SK-N-SH (cell line): ENCODE results near the gene SMIM22. TPM values are rescaled to one million over a fixed set of nuclear protein-coding genes. Genes with fewer than 3 reads are reported as not detected.

Source experiments
- CTCF ChIA-PET: fragments of 300-600, 350-600 bp; formaldehyde crosslinking; extraction: SDS; loops from one replicate; lab custom pipeline; 2021; lab: Yijun Ruan, JAX
- POLR2A ChIA-PET: fragments of 350-600 bp; sonication (Branson Sonifier 250); formaldehyde crosslinking; extraction: SDS; loops from one replicate; lab custom pipeline; 2020; ENCODE audit warnings: antibody characterized with exemption, inconsistent platforms; lab: Yijun Ruan, JAX
- DNase-seq: peaks from one replicate; pipeline ENCODE4 v3.0.0; 2012
- H2AFZ ChIP-seq: fragments of 200-600 bp; sonication (generic); 2 replicates; pipeline ENCODE4 v1.8.1; 2016; ENCODE audit warnings: antibody characterized with exemption, mild to moderate bottlenecking, low read depth
- H3F3A ChIP-seq: fragments of 200-600 bp; sonication (generic); replicated peaks from 2 replicates; pipeline ENCODE3; 2016; ENCODE audit warnings: antibody characterized with exemption, mild to moderate bottlenecking; ENCODE audit not compliant: insufficient read depth
- H3K27ac ChIP-seq, 2 experiments: fragments of 200-500 bp in 1 of 2; fragments of 200-600 bp in 1 of 2; sonication (Bioruptor generic) in 1 of 2; sonication (generic), shearing (Covaris generic) in 1 of 2; 2 replicates each; pipeline versions ENCODE4 v1.5.1 to v1.6.1; 2014 to 2016; ENCODE audit warnings: low read depth in 2 of 2, inconsistent platforms in 1 of 2, low read length in 1 of 2, mild to moderate bottlenecking in 1 of 2, mixed read lengths in 1 of 2
- H3K27me3 ChIP-seq: fragments of 200-600 bp; sonication (generic), shearing (Covaris generic); 2 replicates; pipeline ENCODE4 v1.6.1; 2016; ENCODE audit warnings: mixed run types; ENCODE audit not compliant: insufficient read depth
- H3K36me3 ChIP-seq, 2 experiments: fragments of 200-500 bp in 1 of 2; fragments of 200-600 bp in 1 of 2; sonication (Bioruptor generic) in 1 of 2; sonication (generic) in 1 of 2; replicated peaks in 1 of 2; 2 replicates each; pipeline versions ENCODE3 to v1.5.1; 2014 to 2016; ENCODE audit warnings: low read length in 1 of 2, mild to moderate bottlenecking in 1 of 2; ENCODE audit not compliant: insufficient read depth in 2 of 2, control insufficient read depth in 1 of 2
- H3K4me1 ChIP-seq, 2 experiments: fragments of 200-500 bp in 1 of 2; fragments of 200-600 bp in 1 of 2; sonication (Bioruptor generic) in 1 of 2; sonication (generic), shearing (Covaris generic) in 1 of 2; 2 replicates each; pipeline versions ENCODE4 v1.5.1 to v1.6.1; 2014 to 2016; ENCODE audit warnings: low read depth in 1 of 2, low read length in 1 of 2, mixed run types in 1 of 2; ENCODE audit not compliant: insufficient read depth in 2 of 2, control insufficient read depth in 1 of 2
- H3K4me2 ChIP-seq: fragments of 200-600 bp; sonication (generic), shearing (Covaris generic); 2 replicates; pipeline ENCODE4 v1.6.1; 2017; ENCODE audit warnings: mixed run types
- H3K4me3 ChIP-seq, 2 experiments: fragments of 200-500 bp in 1 of 2; fragments of 200-600 bp in 1 of 2; sonication (Bioruptor generic) in 1 of 2; sonication (generic), shearing (Covaris generic) in 1 of 2; 2 replicates each; pipeline versions ENCODE4 v1.5.1 to v1.8.1; 2014 to 2016; ENCODE audit warnings: low read depth in 2 of 2, inconsistent platforms in 1 of 2, low read length in 1 of 2, mild to moderate bottlenecking in 1 of 2, mixed read lengths in 1 of 2, moderate library complexity in 1 of 2
- H3K79me2 ChIP-seq: fragments of 200-600 bp; sonication (generic); 2 replicates; pipeline ENCODE4 v1.8.1; 2017; ENCODE audit warnings: mild to moderate bottlenecking; ENCODE audit not compliant: insufficient read depth
- H3K9ac ChIP-seq: fragments of 200-600 bp; sonication (generic); 2 replicates; pipeline ENCODE4 v1.6.1; 2017; ENCODE audit warnings: mixed run types
- H3K9me2 ChIP-seq: fragments of 200-600 bp; sonication (generic); 2 replicates; pipeline ENCODE4 v1.6.1; 2017; ENCODE audit warnings: mixed run types
- H3K9me3 ChIP-seq: fragments of 200-600 bp; sonication (generic); 2 replicates; pipeline ENCODE4 v1.6.1; 2017; ENCODE audit warnings: mixed run types, mild to moderate bottlenecking, moderate library complexity
- H4K20me1 ChIP-seq: fragments of 200-600 bp; sonication (generic); 2 replicates; pipeline ENCODE4 v1.6.1; 2017; ENCODE audit warnings: mild to moderate bottlenecking, mixed run types; ENCODE audit not compliant: insufficient read depth
- FOXJ3 ChIP-seq: sonication (generic); formaldehyde crosslinking; IDR thresholded peaks from 2 replicates; pipeline ENCODE4 v1.5.1; 2020; ENCODE audit warnings: mild to moderate bottlenecking, missing genetic modification reagents
- GATA2 ChIP-seq: sonication (generic); formaldehyde crosslinking; IDR thresholded peaks from 2 replicates; pipeline ENCODE4 v1.5.0; 2020; ENCODE audit warnings: mild to moderate bottlenecking, missing genetic modification reagents
- JUND ChIP-seq: IDR thresholded peaks from 2 replicates; pipeline ENCODE4 v1.4.0; 2012
- MAX ChIP-seq: IDR thresholded peaks from 2 replicates; pipeline ENCODE4 v1.4.0; 2012; ENCODE audit warnings: low read depth
- RCOR1 ChIP-seq: fragments of 150-350 bp; IDR thresholded peaks from 2 replicates; pipeline ENCODE4 v1.6.1; 2017; ENCODE audit warnings: antibody characterized with exemption, low read length
- RFX5 ChIP-seq: IDR thresholded peaks from 2 replicates; pipeline ENCODE4 v1.6.1; 2012; ENCODE audit warnings: mild to moderate bottlenecking, improper control_type of control experiment, low read length
- SIN3A ChIP-seq: IDR thresholded peaks from 2 replicates; pipeline ENCODE4 v1.6.1; 2012; ENCODE audit warnings: low read depth, mild to moderate bottlenecking, low read length, moderate library complexity, borderline replicate concordance
- SMC3 ChIP-seq: IDR thresholded peaks from 2 replicates; pipeline ENCODE4 v1.6.1; 2012; ENCODE audit warnings: low read depth, low read length, improper control_type of control experiment
- WGBS: methylation state at CpG from one replicate; pipeline ENCODE4 v1.1.6; 2017; ENCODE audit warnings: low lambda C conversion rate; 5-methylcytosine and 5-hydroxymethylcytosine counted together
- polyA plus RNA-seq, 3 experiments: library from polyadenylated mRNA; depleted of rRNA; stranded (reverse); fragments of >200 nt; gene quantifications; 2 replicates each; pipeline ENCODE4 v1.2.3, GENCODE V29; 2012
- small RNA-seq, 7 experiments: library from RNA; depleted of rRNA; stranded (forward); fragments of <200 nt; gene quantifications; one replicate each; pipeline ENCODE3, GENCODE V24; 2012
- TF ChIP-seq, protein P1 (sequence below): fragments of 150-350 bp; IDR thresholded peaks from 2 replicates; pipeline ENCODE4 v1.6.1; 2017; ENCODE audit warnings: antibody characterized with exemption, low read length, low read depth, borderline replicate concordance

Gene SMIM22
- polyA plus RNA-seq, 1 of the 3 experiments (the other 2 are of a cell fraction), result not detected

DNA sequence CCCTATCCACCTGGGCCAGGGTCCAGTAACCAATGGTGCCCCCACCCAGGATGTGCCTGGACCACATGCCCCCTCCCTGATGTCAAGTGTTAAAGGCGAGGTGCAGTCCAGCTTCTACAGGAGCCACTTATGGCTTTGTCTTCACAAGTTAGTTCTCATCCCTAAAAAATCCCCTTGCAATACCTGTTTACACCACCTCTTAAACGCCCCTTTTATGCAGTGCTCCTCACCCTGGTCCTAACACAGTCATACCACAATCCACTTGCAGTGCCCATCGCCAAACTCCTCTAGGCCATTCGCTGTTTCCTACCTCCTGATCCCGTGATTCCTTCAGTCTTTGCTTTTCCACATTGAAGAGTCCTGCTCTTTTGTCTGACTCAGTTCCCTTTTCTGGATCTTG is 44.8 kb downstream of the SMIM22 start:
- Histone ChIP-seq H3K4me1 (no peaks in the 10 kb centered on the region), H3K27me3 (no peaks in the 10 kb centered on the region), H3K79me2 (peaks cover 61% of the 10 kb centered on the region), H2AFZ (no peak overlapping the region), H3K9ac (no peak overlapping the region), H3K36me3 (peaks cover 52 to 53% of the 10 kb centered on the region in 2 experiments), H4K20me1 (peaks cover 18% of the 10 kb centered on the region), H3K9me3 (no peaks in the 10 kb centered on the region), H3K4me2 (no peak overlapping the region), H3F3A (peaks cover 7% of the 10 kb centered on the region), H3K27ac (no peak overlapping the region), H3K9me2 (no peaks in the 10 kb centered on the region), H3K4me3 (no peak overlapping the region)
- 90% methylated on average over 5 of the region's 5 CpGs for WGBS
- TF ChIP-seq GATA2, result no peak
- ChIA-PET POLR2A (no interaction called here), CTCF (no interaction called here)
- no peak for DNase-seq

DNA sequence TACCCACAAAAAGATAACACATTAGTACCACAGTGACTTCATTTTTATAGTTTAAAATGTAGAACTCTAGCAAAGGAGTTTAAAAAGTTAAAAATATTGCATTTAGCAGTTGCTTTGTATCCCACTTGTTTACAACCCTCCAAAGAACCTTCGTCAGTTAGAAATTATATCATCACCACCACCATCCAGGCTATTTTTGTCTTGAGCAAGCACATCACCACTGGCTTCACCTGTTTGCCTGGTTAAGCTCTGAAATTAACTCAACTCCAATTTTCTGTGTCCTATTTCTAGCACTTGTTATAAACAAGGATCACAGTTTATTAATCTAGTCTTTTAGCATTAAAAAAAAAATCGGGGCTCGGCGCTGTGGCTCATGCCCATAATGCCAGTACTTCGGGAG is 45.8 kb downstream of the SMIM22 start:
- ChIA-PET POLR2A (no interaction called here), CTCF (interaction anchor here (0.7 kb wide), 1 partner anchor 115 kb away, joined by 3 read pairs; no protein-coding TSS in a partner anchor)
- no peak for DNase-seq
- Histone ChIP-seq H3K79me2 (peaks cover 69% of the 10 kb centered on the region), H3K36me3 (peaks cover 52 to 54% of the 10 kb centered on the region in 2 experiments), H3K27me3 (no peaks in the 10 kb centered on the region), H3K27ac (no peak overlapping the region), H3K9me3 (no peaks in the 10 kb centered on the region), H3F3A (peaks cover 7% of the 10 kb centered on the region), H3K4me2 (no peak overlapping the region), H2AFZ (no peak overlapping the region), H3K4me3 (no peak overlapping the region)
- TF ChIP-seq MAX, result no peak
- no peak for TF ChIP-seq RFX5
- TF ChIP-seq SIN3A, result no peak
- no peak for TF ChIP-seq SMC3
- TF ChIP-seq JUND, result no peak
- no peak for TF ChIP-seq RCOR1
- TF ChIP-seq, protein P1, sequence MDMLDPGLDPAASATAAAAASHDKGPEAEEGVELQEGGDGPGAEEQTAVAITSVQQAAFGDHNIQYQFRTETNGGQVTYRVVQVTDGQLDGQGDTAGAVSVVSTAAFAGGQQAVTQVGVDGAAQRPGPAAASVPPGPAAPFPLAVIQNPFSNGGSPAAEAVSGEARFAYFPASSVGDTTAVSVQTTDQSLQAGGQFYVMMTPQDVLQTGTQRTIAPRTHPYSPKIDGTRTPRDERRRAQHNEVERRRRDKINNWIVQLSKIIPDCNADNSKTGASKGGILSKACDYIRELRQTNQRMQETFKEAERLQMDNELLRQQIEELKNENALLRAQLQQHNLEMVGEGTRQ, result no peak
- TF ChIP-seq FOXJ3 (CRISPR knock-in tag), result no peak
- TF ChIP-seq, all 33 proteins: peak for 0
- H3K9me2 ChIP-seq, result no peaks in the 10 kb centered on the region
- WGBS, result 80% methylated on average over 5 of the region's 5 CpGs
- H3K4me1 ChIP-seq, result peaks cover 5 to 9% of the 10 kb centered on the region in 2 experiments; a peak in 3 of 4 replicates
- H4K20me1 ChIP-seq, result peaks cover 28% of the 10 kb centered on the region
- no peak overlapping the region for H3K9ac ChIP-seq

Small RNA genes within 50 kb of the gene (small RNA-seq; reads per million reads assigned to genes)
- gene RF00017, result 0 reads per million in 7 experiments

Other genes with a start within 250 kb of the SMIM22 start
- 0.05 TPM in 2 replicates for gene C16orf96, start 239.0 kb upstream of the SMIM22 start, polyA plus RNA-seq (2012; rRNA removed)
- gene UBALD1, start 180.5 kb upstream of the SMIM22 start, polyA plus RNA-seq (2012; rRNA removed), result 13.0 and 16.7 TPM in 2 replicates
- 5.5 and 13.3 TPM in 2 replicates for gene MGRN1, start 170.5 kb upstream of the SMIM22 start, polyA plus RNA-seq (2012; rRNA removed)
- 45.8 and 45.9 TPM in 2 replicates for gene NUDT16L1, start 101.8 kb upstream of the SMIM22 start, polyA plus RNA-seq (2012; rRNA removed)
- 42.2 and 43.9 TPM in 2 replicates for gene ANKS3, start 61.1 kb upstream of the SMIM22 start, polyA plus RNA-seq (2012; rRNA removed)
- 2.4 and 3.1 TPM in 2 replicates for gene DNAAF8, start 60.8 kb upstream of the SMIM22 start, polyA plus RNA-seq (2012; rRNA removed)
- 6.3 and 8.2 TPM in 2 replicates for gene ZNF500, start 28.2 kb upstream of the SMIM22 start, polyA plus RNA-seq (2012; rRNA removed)
- gene SEPTIN12, start 7.0 kb upstream of the SMIM22 start, polyA plus RNA-seq (2012; rRNA removed), result 0.07 TPM in 1 of 2 replicates, not detected in the other
- gene ROGDI, start 7.3 kb downstream of the SMIM22 start, polyA plus RNA-seq (2012; rRNA removed), result 33.6 and 48.4 TPM in 2 replicates
- 40.1 and 45.2 TPM in 2 replicates for gene GLYR1, start 51.9 kb downstream of the SMIM22 start, polyA plus RNA-seq (2012; rRNA removed)
- 9.7 and 10.9 TPM in 2 replicates for gene UBN1, start 52.1 kb downstream of the SMIM22 start, polyA plus RNA-seq (2012; rRNA removed)
- 16.8 and 24.6 TPM in 2 replicates for gene PPL, start 141.8 kb downstream of the SMIM22 start, polyA plus RNA-seq (2012; rRNA removed)
- gene SEC14L5, start 163.0 kb downstream of the SMIM22 start, polyA plus RNA-seq (2012; rRNA removed), result 0.03 and 0.08 TPM in 2 replicates
- gene NAGPA, start 238.6 kb downstream of the SMIM22 start, polyA plus RNA-seq (2012; rRNA removed), result 15.5 and 16.5 TPM in 2 replicates